Suprapubic skin (tissue), 4 donors: ENCODE data around the gene PARP14. TPM values are rescaled to one million over a fixed set of nuclear protein-coding genes. Genes with fewer than 3 reads are reported as not detected.
"Not testable (repeated sequence)": the region's sequence is repeated elsewhere in the genome, so short reads cannot be mapped to it uniquely, and the experiment has no call there.

Source experiments
- DNase-seq, 2 donors: peaks; one replicate each; pipeline ENCODE4 v3.0.0-alpha.2; 2019; ENCODE audit warnings: low spot score in 2 of 2
- H3K27ac ChIP-seq: fragments of 200-600 bp; sonication (generic); one replicate; pipeline ENCODE4 v1.5.1; 2019
- H3K27me3 ChIP-seq: fragments of 200-600 bp; sonication (generic); one replicate; pipeline ENCODE4 v1.5.1; 2019
- H3K36me3 ChIP-seq: fragments of 200-600 bp; sonication (generic); one replicate; pipeline ENCODE4 v1.5.1; 2019
- H3K4me1 ChIP-seq: fragments of 200-600 bp; sonication (generic); one replicate; pipeline ENCODE4 v1.5.1; 2019
- H3K4me3 ChIP-seq: fragments of 200-600 bp; sonication (generic); one replicate; pipeline ENCODE4 v1.5.1; 2019; ENCODE audit warnings: mild to moderate bottlenecking
- H3K9me3 ChIP-seq: fragments of 200-600 bp; sonication (generic); one replicate; pipeline ENCODE4 v1.5.1; 2019
- CTCF ChIP-seq, 2 donors: fragments of 200-600 bp in 1 of 2; fragments of 450-650 bp in 1 of 2; sonication (generic) in 1 of 2; IDR thresholded peaks; one replicate each; pipeline ENCODE4 v1.5.1; 2016 to 2019; ENCODE audit warnings: antibody characterized with exemption in 2 of 2, mild to moderate bottlenecking in 1 of 2, moderate library complexity in 1 of 2
- EP300 ChIP-seq: sonication (generic); formaldehyde crosslinking; IDR thresholded peaks from one replicate; pipeline ENCODE4 v1.6.1; 2017; ENCODE audit warnings: antibody characterized with exemption
- POLR2A ChIP-seq, 2 donors: fragments of 450-650 bp; IDR thresholded peaks; one replicate each; pipeline ENCODE4 v1.6.1; 2017; ENCODE audit warnings: antibody characterized with exemption in 2 of 2, mild to moderate bottlenecking in 2 of 2, moderate library complexity in 2 of 2
- POLR2AphosphoS5 ChIP-seq, 3 donors: sonication (generic); formaldehyde crosslinking; IDR thresholded peaks; one replicate each; pipeline ENCODE4 v1.6.1; 2017; ENCODE audit warnings: antibody characterized with exemption in 3 of 3
- WGBS: methylation state at CpG from one replicate; pipeline ENCODE4 v1.1.5; 2018; 5-methylcytosine and 5-hydroxymethylcytosine counted together
- total RNA-seq, 4 donors: library from RNA; depleted of rRNA; stranded (reverse); fragments of >200 nt; gene quantifications; one replicate each; pipeline ENCODE4 v1.1.0, GENCODE V29; 2016

PARP14 gene
- total RNA-seq, 4 donors from 2014 or later: 5.2 to 34.9 (median 14.5) TPM

GRCh38 chr3:122728186-122728585 lies 47.5 kb downstream of the PARP14 start:
- H3K36me3 ChIP-seq: peaks cover 4% of the 10 kb centered on the region
- no peak overlapping the region for H3K27ac ChIP-seq
- WGBS: 89% methylated on average over 3 of the region's 3 CpGs
- no peaks in the 10 kb centered on the region for H3K4me1 ChIP-seq
- no peak for DNase-seq
- no peak overlapping the region for H3K4me3 ChIP-seq
- no peaks in the 10 kb centered on the region for H3K27me3 ChIP-seq
- no peak for TF ChIP-seq CTCF (IDR thresholded peaks at IDR 0.05)
- no peak for TF ChIP-seq POLR2A (IDR thresholded peaks at IDR 0.05)
- TF ChIP-seq EP300: no peak
- no peak for TF ChIP-seq POLR2AphosphoS5 (IDR thresholded peaks at IDR 0.05)
- H3K9me3 ChIP-seq: no peaks in the 10 kb centered on the region

- TF ChIP-seq EP300: no peak
- TF ChIP-seq CTCF (IDR thresholded peaks at IDR 0.05): no peak
- TF ChIP-seq POLR2AphosphoS5 (IDR thresholded peaks at IDR 0.05): no peak
- TF ChIP-seq POLR2A (IDR thresholded peaks at IDR 0.05): no peak
- Histone ChIP-seq H3K4me3 (no peak overlapping the region), H3K27me3 (no peaks in the 10 kb centered on the region), H3K36me3 (peaks cover 4% of the 10 kb centered on the region), H3K4me1 (no peaks in the 10 kb centered on the region), H3K27ac (no peak overlapping the region), H3K9me3 (no peaks in the 10 kb centered on the region)
- no peak for DNase-seq
- 95% methylated on average over 8 of the region's 8 CpGs for WGBS
Observed at GRCh38 chr3:122728756-122729514, 48.3 kb downstream of the PARP14 start.

GRCh38 chr3:122730240-122730639 lies 49.6 kb downstream of the PARP14 start:
- Histone ChIP-seq H3K4me1 (no peaks in the 10 kb centered on the region), H3K27ac (no peak overlapping the region), H3K27me3 (no peaks in the 10 kb centered on the region), H3K36me3 (peaks cover 4% of the 10 kb centered on the region), H3K9me3 (no peaks in the 10 kb centered on the region), H3K4me3 (no peak overlapping the region)
- TF ChIP-seq CTCF (IDR thresholded peaks at IDR 0.05) (no peak), EP300 (no peak), POLR2A (IDR thresholded peaks at IDR 0.05) (no peak), POLR2AphosphoS5 (IDR thresholded peaks at IDR 0.05) (no peak)
- WGBS: 90% methylated on average over 4 of the region's 4 CpGs
- no peak for DNase-seq

- 96% methylated on average over 19 of the region's 22 CpGs for WGBS
- not testable (repeated sequence) for DNase-seq, H3K9me3 ChIP-seq
Observed at GRCh38 chr3:122732682-122733525, 52.3 kb downstream of the PARP14 start.

GRCh38 chr3:122739172-122739571 lies 58.5 kb downstream of the PARP14 start:
- no peak overlapping the region for H3K4me3 ChIP-seq
- no peaks in the 10 kb centered on the region for H3K27me3 ChIP-seq
- H3K27ac ChIP-seq: no peak overlapping the region
- H3K36me3 ChIP-seq: peaks cover 34% of the 10 kb centered on the region
- H3K9me3 ChIP-seq: no peaks in the 10 kb centered on the region
- no peak for DNase-seq
- WGBS: 90% methylated on average over 3 of the region's 3 CpGs
- TF ChIP-seq POLR2AphosphoS5 (IDR thresholded peaks at IDR 0.05) (no peak), EP300 (no peak), POLR2A (IDR thresholded peaks at IDR 0.05) (no peak), CTCF (IDR thresholded peaks at IDR 0.05) (no peak)
- H3K4me1 ChIP-seq: no peaks in the 10 kb centered on the region

More at GRCh38 chr3:122732682-122733525, 52.3 kb downstream of the PARP14 start:
- not testable (repeated sequence) for H3K27ac ChIP-seq, H3K27me3 ChIP-seq, H3K4me3 ChIP-seq, H3K4me1 ChIP-seq, H3K36me3 ChIP-seq
